Esophagus muscularis mucosa (tissue), 4 donors: ENCODE data around the gene SAXO1. TPM values are rescaled to one million over a fixed set of nuclear protein-coding genes. Genes with fewer than 3 reads are reported as not detected.

Source experiments
- DNase-seq: peaks from one replicate; pipeline ENCODE4 v3.0.0-alpha.2; 2017; ENCODE audit errors: extremely low spot score
- H3K27ac ChIP-seq, 4 donors: fragments of 200-600 bp; sonication (generic); replicated peaks in 1 of 4; 1 replicate in 3 of 4; 2 replicates in 1 of 4; pipeline ENCODE4 v1.5.1; 2016 to 2019; ENCODE audit warnings: mild to moderate bottlenecking in 1 of 4
- H3K27me3 ChIP-seq, 4 donors: fragments of 200-600 bp; sonication (generic); one replicate each; pipeline versions ENCODE4 v1.5.1 to v1.6.0; 2016 to 2019
- H3K36me3 ChIP-seq, 4 donors: fragments of 200-600 bp; sonication (generic); one replicate each; pipeline ENCODE4 v1.5.1; 2016 to 2019
- H3K4me1 ChIP-seq, 4 donors: fragments of 200-600 bp; sonication (generic); one replicate each; pipeline ENCODE4 v1.5.1; 2016 to 2019
- H3K4me3 ChIP-seq, 4 donors: fragments of 200-600 bp; sonication (generic); 1 replicate in 2 of 4; 2 replicates in 2 of 4; pipeline ENCODE4 v1.5.1; 2016 to 2019; ENCODE audit warnings: mild to moderate bottlenecking in 4 of 4, moderate library complexity in 1 of 4
- H3K9me3 ChIP-seq, 4 donors: fragments of 200-600 bp; sonication (generic); 1 replicate in 3 of 4; 2 replicates in 1 of 4; pipeline ENCODE4 v1.5.1; 2016 to 2019
- CTCF ChIP-seq, 3 experiments: fragments of 200-600 bp in 2 of 3; fragments of 450-650 bp in 1 of 3; sonication (generic) in 2 of 3; IDR thresholded peaks; one replicate each; pipeline ENCODE4 v1.5.1; 2017 to 2019; ENCODE audit warnings: antibody characterized with exemption in 3 of 3, mild to moderate bottlenecking in 2 of 3, moderate library complexity in 1 of 3
- EP300 ChIP-seq: sonication (generic); formaldehyde crosslinking; IDR thresholded peaks from one replicate; pipeline ENCODE4 v1.6.1; 2017; ENCODE audit warnings: antibody characterized with exemption
- POLR2A ChIP-seq: fragments of 450-650 bp; IDR thresholded peaks from one replicate; pipeline ENCODE4 v1.6.1; 2017; ENCODE audit warnings: antibody characterized with exemption, moderate library complexity, mild to moderate bottlenecking, low read depth
- POLR2AphosphoS5 ChIP-seq, 2 donors: sonication (generic); formaldehyde crosslinking; IDR thresholded peaks; one replicate each; pipeline ENCODE4 v1.6.1; 2017; ENCODE audit warnings: antibody characterized with exemption in 2 of 2
- WGBS: methylation state at CpG from one replicate; pipeline ENCODE4 v1.1.5; 2018; 5-methylcytosine and 5-hydroxymethylcytosine counted together
- intact Hi-C: fragments of 100-400 bp; cut with DNase I; formaldehyde crosslinking; loops from one replicate; pipeline ENCODE4 v1.15.1; 2023
- total RNA-seq, 4 donors: library from RNA; depleted of rRNA; stranded (reverse); fragments of >200 nt; gene quantifications; one replicate each; pipeline versions ENCODE4 v1.1.0 to v1.2.1, GENCODE V29; 2016

SAXO1 gene
- total RNA-seq, 4 donors from 2014 or later, result 0.11 to 0.17 TPM; not detected in 2

DNA sequence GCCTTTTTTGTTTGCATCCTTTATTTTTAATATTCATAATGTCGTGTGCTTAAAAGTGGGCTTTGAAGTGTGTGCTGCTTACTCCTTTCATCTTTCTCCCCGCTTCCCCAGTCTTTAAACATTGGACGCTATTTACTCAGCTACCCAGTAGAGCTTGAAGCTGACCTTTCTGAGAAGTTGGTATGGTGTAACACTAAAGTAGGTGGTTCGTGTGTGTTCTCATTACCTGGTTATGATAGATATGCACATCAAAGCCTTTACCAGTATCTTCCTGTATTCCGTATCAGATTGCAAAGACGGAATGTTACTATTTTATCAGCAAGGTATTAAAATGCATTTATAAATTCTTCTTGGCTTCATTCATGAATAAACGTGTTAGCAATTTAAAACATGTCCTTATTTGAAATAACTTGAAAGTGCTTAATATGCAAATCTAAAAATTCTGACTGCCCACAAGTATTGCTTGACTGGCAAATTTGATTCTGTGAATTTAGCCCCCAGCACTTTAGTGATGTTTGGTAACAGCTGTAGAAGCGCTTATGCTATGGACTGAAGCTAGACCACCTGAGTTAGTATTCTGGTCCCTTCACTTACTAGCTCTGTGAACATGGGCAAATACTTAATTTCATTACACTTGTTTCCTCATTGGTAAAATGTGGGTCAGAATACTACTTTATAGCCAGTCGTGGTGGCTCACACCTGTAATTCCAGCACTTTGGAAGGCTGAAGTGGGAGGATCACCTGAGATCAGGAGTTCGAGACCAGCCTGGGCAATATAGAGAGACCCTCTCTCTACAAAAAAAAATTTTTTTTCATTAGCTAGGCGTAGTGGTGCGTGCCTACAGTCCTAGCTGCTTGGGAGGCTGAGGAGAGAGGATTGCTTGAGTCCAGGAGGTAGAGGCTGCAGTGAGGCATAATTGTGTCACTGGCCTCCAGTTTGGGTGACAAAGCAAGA is 17.9 kb upstream of the SAXO1 start:
- Histone ChIP-seq H3K27ac (peak overlapping the region; percentile 92 to 99 (median 96)), H3K4me3 (peak overlapping the region; percentile 76 to 95 (median 86)), H3K36me3 (peaks cover 0 to 5% (median 0%) of the 10 kb centered on the region in 4 donors), H3K9me3 (no peaks in the 10 kb centered on the region), H3K27me3 (no peaks in the 10 kb centered on the region), H3K4me1 (peaks cover 23 to 46% (median 41%) of the 10 kb centered on the region in 4 donors)
- 69% methylated on average over 12 of the region's 12 CpGs for WGBS
- intact Hi-C loops, result no loop called here
- TF ChIP-seq POLR2AphosphoS5 (IDR thresholded peaks at IDR 0.05), result no peak
- TF ChIP-seq POLR2A, result no peak
- no peak for TF ChIP-seq EP300
- no peak for TF ChIP-seq CTCF (IDR thresholded peaks at IDR 0.05)
- DNase-seq, result no peak

DNA sequence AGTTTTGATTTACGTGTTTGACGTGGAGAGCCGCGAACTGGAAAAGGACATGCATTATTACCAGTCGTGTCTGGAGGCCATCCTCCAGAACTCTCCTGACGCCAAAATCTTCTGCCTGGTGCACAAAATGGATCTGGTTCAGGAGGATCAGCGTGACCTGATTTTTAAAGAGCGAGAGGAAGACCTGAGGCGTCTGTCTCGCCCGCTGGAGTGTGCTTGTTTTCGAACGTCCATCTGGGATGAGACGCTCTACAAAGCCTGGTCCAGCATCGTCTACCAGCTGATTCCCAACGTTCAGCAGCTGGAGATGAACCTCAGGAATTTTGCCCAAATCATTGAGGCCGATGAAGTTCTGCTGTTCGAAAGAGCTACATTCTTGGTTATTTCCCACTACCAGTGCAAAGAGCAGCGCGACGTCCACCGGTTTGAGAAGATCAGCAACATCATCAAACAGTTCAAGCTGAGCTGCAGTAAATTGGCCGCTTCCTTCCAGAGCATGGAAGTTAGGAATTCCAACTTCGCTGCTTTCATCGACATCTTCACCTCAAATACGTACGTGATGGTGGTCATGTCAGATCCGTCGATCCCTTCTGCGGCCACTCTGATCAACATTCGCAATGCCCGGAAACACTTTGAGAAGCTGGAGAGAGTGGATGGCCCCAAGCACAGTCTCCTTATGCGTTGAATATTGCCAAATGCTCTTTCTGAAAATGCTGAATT is 17.1 kb upstream of the SAXO1 start:
- intact Hi-C loops, result loop anchor here (2.0 to 5.0 kb wide), 3 partner anchors 77 to 407 kb away; partner anchors contain the start of gene PLIN2
- TF ChIP-seq POLR2AphosphoS5 (IDR thresholded peaks at IDR 0.05) (peak in 1 of 2 donors; percentile 13), CTCF (IDR thresholded peaks at IDR 0.05) (no peak)
- no peak for DNase-seq
- Histone ChIP-seq H3K27ac (peak overlapping the region; percentile 92 to 99 (median 96)), H3K4me1 (peaks cover 23 to 46% (median 41%) of the 10 kb centered on the region in 4 donors), H3K9me3 (no peaks in the 10 kb centered on the region), H3K27me3 (no peaks in the 10 kb centered on the region), H3K36me3 (peaks cover 0 to 5% (median 0%) of the 10 kb centered on the region in 4 donors), H3K4me3 (peak overlapping the region; percentile 76 to 95 (median 86))
- 3% methylated on average over 28 of the region's 33 CpGs for WGBS

- peak within 1 kb of the TSS; percentile 76 to 95 (median 86) for H3K4me3 ChIP-seq
- intact Hi-C loops, result loop anchor here (2.0 to 5.0 kb wide), 3 partner anchors 78 to 408 kb away; partner anchors contain the start of gene PLIN2
- 0% methylated on average over 31 of the region's 82 CpGs for WGBS
- no peaks in the 10 kb centered on the region for H3K9me3 ChIP-seq
- H3K27me3 ChIP-seq, result no peaks in the 10 kb centered on the region
- H3K36me3 ChIP-seq, result peaks cover 0 to 5% (median 0%) of the 10 kb centered on the region in 4 donors
- peak; percentile 98 for DNase-seq
- peak within 1 kb of the TSS; percentile 92 to 99 (median 96) for H3K27ac ChIP-seq
- peaks cover 23 to 46% (median 41%) of the 10 kb centered on the region in 4 donors for H3K4me1 ChIP-seq
- peak; percentile 75 to 88 (median 83) for TF ChIP-seq CTCF (IDR thresholded peaks at IDR 0.05)
- TF ChIP-seq POLR2AphosphoS5 (IDR thresholded peaks at IDR 0.05), result peak; percentile 92 to 93
- peak; percentile 79 for TF ChIP-seq POLR2A
- no peak for TF ChIP-seq EP300
Measured at GRCh38 chr9:19048966-19049916, 16.2 kb upstream of the SAXO1 start, which contains the start of gene RRAGA. Gene RRAGA, plus strand, starts transcription at chr9:19049427. Its CDS starts 233 bp downstream, at chr9:19049660.

DNA sequence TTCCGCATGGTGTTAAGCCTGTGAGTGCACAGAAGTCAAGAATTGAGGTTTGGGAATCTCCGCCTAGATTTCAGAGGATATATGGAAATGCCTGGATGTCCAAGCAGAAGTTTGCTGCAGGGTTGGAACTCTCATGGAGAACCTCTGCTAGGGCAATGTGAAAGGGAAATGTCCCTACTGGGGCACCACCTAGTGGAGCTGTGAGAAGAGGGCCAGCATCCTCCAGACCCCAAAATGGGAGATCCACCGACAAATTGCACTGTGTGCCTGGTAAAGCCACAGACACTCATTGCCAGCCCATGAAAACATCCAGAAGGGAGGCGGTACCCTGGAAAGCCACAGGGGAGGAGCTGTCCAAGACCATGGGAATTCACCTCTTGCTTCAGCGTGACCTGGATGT is 3.6 kb upstream of the SAXO1 start:
- no peaks in the 10 kb centered on the region for H3K9me3 ChIP-seq
- no peak overlapping the region for H3K4me3 ChIP-seq
- 100% methylated on average over 5 of the region's 5 CpGs for WGBS
- H3K36me3 ChIP-seq, result no peaks in the 10 kb centered on the region
- H3K27ac ChIP-seq, result no peak overlapping the region
- intact Hi-C loops, result no loop called here
- H3K27me3 ChIP-seq, result no peaks in the 10 kb centered on the region
- TF ChIP-seq POLR2AphosphoS5 (IDR thresholded peaks at IDR 0.05) (no peak), CTCF (IDR thresholded peaks at IDR 0.05) (no peak), POLR2A (no peak), EP300 (no peak)
- DNase-seq, result no peak
- H3K4me1 ChIP-seq, result no peaks in the 10 kb centered on the region
